ENCODE data around the gene WSCD1. TPM values are rescaled to one million over a fixed set of nuclear protein-coding genes. Genes with fewer than 3 reads are reported as not detected.

The WSCD1 gene
- polyA plus RNA-seq, 1 donor from 2014 or later: 9.5 TPM

DNA sequence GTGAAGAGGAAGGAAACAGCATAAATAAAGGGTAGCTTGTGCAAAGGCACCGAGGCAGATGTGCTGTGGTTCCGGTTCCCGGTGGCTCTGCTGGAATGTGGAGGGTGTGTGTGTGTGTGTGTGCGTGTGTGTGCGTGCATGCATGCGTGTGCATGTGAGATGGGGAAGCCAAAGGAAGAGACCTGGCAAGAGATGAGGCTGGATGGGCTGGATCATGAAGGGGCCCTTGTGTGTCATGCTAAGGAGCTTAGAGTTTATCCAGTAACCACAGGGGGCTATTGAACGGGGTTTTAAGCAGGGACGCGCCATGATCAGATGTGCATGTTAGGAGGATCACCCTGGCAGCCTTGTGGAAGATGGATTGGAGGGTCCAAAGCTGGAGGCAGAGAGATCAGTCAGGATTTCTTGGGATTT, 8.3 kb downstream of the WSCD1 start:
- Histone ChIP-seq H3K9ac (ENCODE audit: low read length) (no peak overlapping the region), H3K4me2 (ENCODE audit: low read length) (no peak overlapping the region)

DNA sequence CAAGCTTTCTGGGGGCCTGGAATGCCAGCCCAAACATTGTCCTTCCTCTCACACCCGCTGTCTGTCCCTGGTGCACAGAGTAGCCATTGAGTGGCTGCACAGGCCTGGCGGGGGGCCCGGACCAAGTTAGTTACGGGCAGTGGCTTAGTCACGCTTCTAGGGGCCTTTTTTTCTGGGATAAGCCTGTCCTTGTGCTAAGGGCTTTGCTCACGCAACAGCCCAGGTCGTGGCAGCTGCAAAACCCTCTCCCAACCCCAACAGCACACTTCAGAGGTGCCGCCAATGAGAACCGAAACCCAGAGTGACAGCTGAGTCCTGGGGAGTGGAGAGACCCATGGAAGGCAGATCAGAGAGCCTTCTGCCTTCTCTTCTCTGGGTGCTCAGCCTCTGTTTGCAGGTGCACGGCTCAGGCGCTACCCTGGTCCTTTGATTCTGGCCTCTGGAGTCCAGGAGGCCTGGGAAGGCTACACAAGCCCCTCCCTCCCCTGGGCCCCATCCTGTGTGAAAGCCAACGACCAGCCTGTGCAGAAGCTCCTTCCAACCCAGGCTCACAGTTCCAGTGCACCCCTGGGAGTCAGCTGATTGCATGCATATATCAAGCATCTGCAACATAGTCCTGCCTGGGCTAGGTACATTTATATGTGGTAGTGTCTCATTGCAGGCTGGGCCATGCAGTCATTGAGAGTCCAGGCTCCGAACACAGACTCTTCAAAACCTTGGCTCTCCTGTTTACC, 9.1 kb downstream of the WSCD1 start:
- TF ChIP-seq EP300 (conservative IDR thresholded peaks at IDR 0.05; ENCODE audit: poor library complexity, severe bottlenecking) (no peak), POLR2AphosphoS5 (IDR thresholded peaks at IDR 0.05) (no peak), EZH2 (IDR thresholded peaks at IDR 0.05; ENCODE audit: borderline replicate concordance, insufficient read depth, low read length, poor library complexity, severe bottlenecking) (no peak), RAD21 (conservative IDR thresholded peaks at IDR 0.05) (no peak), TAF1 (IDR thresholded peaks at IDR 0.05; ENCODE audit: low read depth) (no peak)
- TF ChIP-seq, protein P1, sequence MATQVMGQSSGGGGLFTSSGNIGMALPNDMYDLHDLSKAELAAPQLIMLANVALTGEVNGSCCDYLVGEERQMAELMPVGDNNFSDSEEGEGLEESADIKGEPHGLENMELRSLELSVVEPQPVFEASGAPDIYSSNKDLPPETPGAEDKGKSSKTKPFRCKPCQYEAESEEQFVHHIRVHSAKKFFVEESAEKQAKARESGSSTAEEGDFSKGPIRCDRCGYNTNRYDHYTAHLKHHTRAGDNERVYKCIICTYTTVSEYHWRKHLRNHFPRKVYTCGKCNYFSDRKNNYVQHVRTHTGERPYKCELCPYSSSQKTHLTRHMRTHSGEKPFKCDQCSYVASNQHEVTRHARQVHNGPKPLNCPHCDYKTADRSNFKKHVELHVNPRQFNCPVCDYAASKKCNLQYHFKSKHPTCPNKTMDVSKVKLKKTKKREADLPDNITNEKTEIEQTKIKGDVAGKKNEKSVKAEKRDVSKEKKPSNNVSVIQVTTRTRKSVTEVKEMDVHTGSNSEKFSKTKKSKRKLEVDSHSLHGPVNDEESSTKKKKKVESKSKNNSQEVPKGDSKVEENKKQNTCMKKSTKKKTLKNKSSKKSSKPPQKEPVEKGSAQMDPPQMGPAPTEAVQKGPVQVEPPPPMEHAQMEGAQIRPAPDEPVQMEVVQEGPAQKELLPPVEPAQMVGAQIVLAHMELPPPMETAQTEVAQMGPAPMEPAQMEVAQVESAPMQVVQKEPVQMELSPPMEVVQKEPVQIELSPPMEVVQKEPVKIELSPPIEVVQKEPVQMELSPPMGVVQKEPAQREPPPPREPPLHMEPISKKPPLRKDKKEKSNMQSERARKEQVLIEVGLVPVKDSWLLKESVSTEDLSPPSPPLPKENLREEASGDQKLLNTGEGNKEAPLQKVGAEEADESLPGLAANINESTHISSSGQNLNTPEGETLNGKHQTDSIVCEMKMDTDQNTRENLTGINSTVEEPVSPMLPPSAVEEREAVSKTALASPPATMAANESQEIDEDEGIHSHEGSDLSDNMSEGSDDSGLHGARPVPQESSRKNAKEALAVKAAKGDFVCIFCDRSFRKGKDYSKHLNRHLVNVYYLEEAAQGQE (IDR thresholded peaks at IDR 0.05; ENCODE audit: borderline replicate concordance): no peak
- Histone ChIP-seq H3K9me2 (ENCODE audit: insufficient read depth, low read length) (no peaks in the 10 kb centered on the region), H2AFZ (ENCODE audit: low read depth, low read length) (no peak overlapping the region), H3F3A (ENCODE audit: insufficient read depth, low read length, poor library complexity, severe bottlenecking) (no peaks in the 10 kb centered on the region), H3K27me3 (ENCODE audit: insufficient read depth, low read depth, low read length) (no peaks in the 10 kb centered on the region), H3K27ac (ENCODE audit: low read length) (no peak overlapping the region), H3K79me2 (replicated peaks; ENCODE audit: insufficient read depth, low read length) (no peaks in the 10 kb centered on the region), H3K36me3 (ENCODE audit: insufficient read depth, low read length) (no peaks in the 10 kb centered on the region), H3K9me3 (ENCODE audit: low read length) (no peaks in the 10 kb centered on the region), H3K4me3 (ENCODE audit: low read length) (no peak overlapping the region), H3K9ac (ENCODE audit: low read length) (no peak overlapping the region), H4K20me1 (ENCODE audit: insufficient read depth) (no peaks in the 10 kb centered on the region), H3K4me2 (ENCODE audit: low read length) (no peak overlapping the region)

More for the DNA sequence above, 8.3 kb downstream of the WSCD1 start:
- H3F3A ChIP-seq (ENCODE audit: insufficient read depth, low read length, poor library complexity, severe bottlenecking): no peaks in the 10 kb centered on the region
- H3K27ac ChIP-seq (ENCODE audit: low read length): no peak overlapping the region
- H3K79me2 ChIP-seq (replicated peaks; ENCODE audit: insufficient read depth, low read length): no peaks in the 10 kb centered on the region
- no peaks in the 10 kb centered on the region for H3K36me3 ChIP-seq (ENCODE audit: insufficient read depth, low read length)
- no peaks in the 10 kb centered on the region for H3K9me3 ChIP-seq (ENCODE audit: low read length)
- no peak overlapping the region for H3K4me3 ChIP-seq (ENCODE audit: low read length)
- H2AFZ ChIP-seq (ENCODE audit: low read depth, low read length): no peak overlapping the region
- no peaks in the 10 kb centered on the region for H4K20me1 ChIP-seq (ENCODE audit: insufficient read depth)
- H3K9me2 ChIP-seq (ENCODE audit: insufficient read depth, low read length): no peaks in the 10 kb centered on the region
- no peaks in the 10 kb centered on the region for H3K27me3 ChIP-seq (ENCODE audit: insufficient read depth, low read depth, low read length)
- TF ChIP-seq POLR2AphosphoS5 (IDR thresholded peaks at IDR 0.05): no peak

DNA sequence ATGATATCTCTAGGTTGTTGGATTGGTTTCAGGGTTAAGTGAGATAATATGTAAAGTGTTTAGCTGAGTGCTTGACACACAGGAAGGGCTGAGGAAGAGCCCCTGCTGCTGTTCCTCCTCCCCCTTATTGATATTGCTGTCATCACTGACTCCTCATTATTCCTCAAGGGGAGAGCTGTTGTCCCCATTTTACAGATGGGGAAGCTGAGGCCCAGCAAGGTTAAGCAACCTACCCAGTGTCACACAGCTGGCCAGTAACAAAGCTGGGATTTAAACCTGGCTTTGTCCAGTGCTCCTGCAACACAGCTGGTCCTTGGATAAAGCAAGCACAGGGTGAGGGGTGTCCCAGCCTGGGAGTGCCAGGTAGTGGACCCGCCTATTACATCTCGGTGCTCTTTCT, 9.8 kb downstream of the WSCD1 start:
- Histone ChIP-seq H3F3A (ENCODE audit: insufficient read depth, low read length, poor library complexity, severe bottlenecking) (no peaks in the 10 kb centered on the region), H3K79me2 (replicated peaks; ENCODE audit: insufficient read depth, low read length) (no peaks in the 10 kb centered on the region), H3K4me3 (ENCODE audit: low read length) (no peak overlapping the region), H2AFZ (ENCODE audit: low read depth, low read length) (no peak overlapping the region), H3K9ac (ENCODE audit: low read length) (no peak overlapping the region), H3K36me3 (ENCODE audit: insufficient read depth, low read length) (no peaks in the 10 kb centered on the region), H3K27ac (ENCODE audit: low read length) (no peak overlapping the region), H4K20me1 (ENCODE audit: insufficient read depth) (no peaks in the 10 kb centered on the region), H3K27me3 (ENCODE audit: insufficient read depth, low read depth, low read length) (no peaks in the 10 kb centered on the region), H3K9me2 (ENCODE audit: insufficient read depth, low read length) (no peaks in the 10 kb centered on the region), H3K4me2 (ENCODE audit: low read length) (no peak overlapping the region), H3K9me3 (ENCODE audit: low read length) (no peaks in the 10 kb centered on the region)
- TF ChIP-seq POLR2AphosphoS5 (IDR thresholded peaks at IDR 0.05): no peak
- TF ChIP-seq TAF1 (IDR thresholded peaks at IDR 0.05; ENCODE audit: low read depth): no peak
- TF ChIP-seq EZH2 (IDR thresholded peaks at IDR 0.05; ENCODE audit: borderline replicate concordance, insufficient read depth, low read length, poor library complexity, severe bottlenecking): no peak
- no peak for TF ChIP-seq MXI1 (conservative IDR thresholded peaks at IDR 0.05; ENCODE audit: poor library complexity, severe bottlenecking)
- TF ChIP-seq, protein P1 (IDR thresholded peaks at IDR 0.05; ENCODE audit: borderline replicate concordance): no peak
- TF ChIP-seq RAD21 (conservative IDR thresholded peaks at IDR 0.05): no peak
- TF ChIP-seq, protein P2, sequence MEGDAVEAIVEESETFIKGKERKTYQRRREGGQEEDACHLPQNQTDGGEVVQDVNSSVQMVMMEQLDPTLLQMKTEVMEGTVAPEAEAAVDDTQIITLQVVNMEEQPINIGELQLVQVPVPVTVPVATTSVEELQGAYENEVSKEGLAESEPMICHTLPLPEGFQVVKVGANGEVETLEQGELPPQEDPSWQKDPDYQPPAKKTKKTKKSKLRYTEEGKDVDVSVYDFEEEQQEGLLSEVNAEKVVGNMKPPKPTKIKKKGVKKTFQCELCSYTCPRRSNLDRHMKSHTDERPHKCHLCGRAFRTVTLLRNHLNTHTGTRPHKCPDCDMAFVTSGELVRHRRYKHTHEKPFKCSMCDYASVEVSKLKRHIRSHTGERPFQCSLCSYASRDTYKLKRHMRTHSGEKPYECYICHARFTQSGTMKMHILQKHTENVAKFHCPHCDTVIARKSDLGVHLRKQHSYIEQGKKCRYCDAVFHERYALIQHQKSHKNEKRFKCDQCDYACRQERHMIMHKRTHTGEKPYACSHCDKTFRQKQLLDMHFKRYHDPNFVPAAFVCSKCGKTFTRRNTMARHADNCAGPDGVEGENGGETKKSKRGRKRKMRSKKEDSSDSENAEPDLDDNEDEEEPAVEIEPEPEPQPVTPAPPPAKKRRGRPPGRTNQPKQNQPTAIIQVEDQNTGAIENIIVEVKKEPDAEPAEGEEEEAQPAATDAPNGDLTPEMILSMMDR (IDR thresholded peaks at IDR 0.05; ENCODE audit: poor library complexity, severe bottlenecking): no peak
- TF ChIP-seq EP300 (conservative IDR thresholded peaks at IDR 0.05; ENCODE audit: poor library complexity, severe bottlenecking): no peak
- TF ChIP-seq SMC3 (conservative IDR thresholded peaks at IDR 0.05; ENCODE audit: poor library complexity): no peak

All from neural cell (in vitro differentiated cells).